ENCODE data around the gene TTC27.

- TF ChIP-seq CTCF (IDR thresholded peaks at IDR 0.05), result no peak
- no peak for TF ChIP-seq ZFX (IDR thresholded peaks at IDR 0.05; ENCODE audit: borderline replicate concordance)
Measured at GRCh38 chr2:32641180-32641579, 13.3 kb downstream of the TTC27 start.

Data from 22Rv1 (cell line).